ENCODE results near the gene IQGAP3.
"Not testable (repeated sequence)": the region's sequence is repeated elsewhere in the genome, so short reads cannot be mapped to it uniquely, and the experiment has no call there.

- not testable (repeated sequence) for TF ChIP-seq CTCF (IDR thresholded peaks at IDR 0.05; ENCODE audit: low read depth, low read length, missing input control); RXRA (IDR thresholded peaks at IDR 0.05); MAX (IDR thresholded peaks at IDR 0.05); REST (IDR thresholded peaks at IDR 0.05); TAF1 (conservative IDR thresholded peaks at IDR 0.05); RAD21 (IDR thresholded peaks at IDR 0.05); SP1 (IDR thresholded peaks at IDR 0.05); YY1 (IDR thresholded peaks at IDR 0.05)
These were observed 15.6 kb upstream of the IQGAP3 start for GRCh38 chr1:156587927-156588326.

Data from liver (tissue), 3 donors.